Endodermal cell (in vitro differentiated cells): ENCODE data around the gene SHTN1. TPM values are rescaled to one million over a fixed set of nuclear protein-coding genes. Genes with fewer than 3 reads are reported as not detected.

Source experiments
- DNase-seq: peaks from one replicate; pipeline ENCODE4 v3.0.0-alpha.2; 2017
- H3K27ac ChIP-seq: 2 replicates; pipeline ENCODE4 v1.5.1; 2013; ENCODE audit warnings: mild to moderate bottlenecking, low read depth, low read length, moderate library complexity
- H3K27me3 ChIP-seq: 2 replicates; pipeline ENCODE4 v1.6.1; 2013; ENCODE audit warnings: mild to moderate bottlenecking, low read length, moderate library complexity; ENCODE audit not compliant: insufficient read depth, control insufficient read depth, poor library complexity, severe bottlenecking
- H3K36me3 ChIP-seq: 2 replicates; pipeline ENCODE4 v1.7.0; 2013; ENCODE audit warnings: mild to moderate bottlenecking, low read length, moderate library complexity; ENCODE audit not compliant: control insufficient read depth, insufficient read depth
- H3K4me1 ChIP-seq: one replicate; pipeline ENCODE4 v1.7.0; 2013; ENCODE audit warnings: low read length; ENCODE audit not compliant: control insufficient read depth, insufficient read depth
- H3K4me3 ChIP-seq: 2 replicates; pipeline ENCODE4 v1.5.1; 2013; ENCODE audit warnings: mild to moderate bottlenecking, low read length, moderate library complexity
- H3K9ac ChIP-seq: 2 replicates; pipeline ENCODE4 v1.6.1; 2013; ENCODE audit warnings: mild to moderate bottlenecking, low read length, moderate library complexity; ENCODE audit not compliant: poor library complexity, severe bottlenecking; ENCODE audit errors: extremely low read depth
- H3K9me3 ChIP-seq: 2 replicates; pipeline ENCODE4 v1.6.1; 2013; ENCODE audit warnings: mild to moderate bottlenecking, low read length, moderate library complexity; ENCODE audit not compliant: control insufficient read depth
- H3K27ac Mint-ChIP-seq: 2 replicates; pipeline ENCODE4 v1.8.0; 2020; ENCODE audit warnings: mixed read lengths
- H3K27me3 Mint-ChIP-seq: 2 replicates; pipeline ENCODE4 v1.8.0; 2021; ENCODE audit warnings: mild to moderate bottlenecking, mixed read lengths; ENCODE audit not compliant: insufficient read depth
- H3K36me3 Mint-ChIP-seq: 2 replicates; pipeline ENCODE4 v1.8.0; 2020; ENCODE audit warnings: low read depth, mixed read lengths
- H3K4me1 Mint-ChIP-seq: 2 replicates; pipeline ENCODE4 v1.8.0; 2020; ENCODE audit warnings: mixed read lengths
- H3K4me3 Mint-ChIP-seq: 2 replicates; pipeline ENCODE4 v1.8.0; 2020; ENCODE audit warnings: mild to moderate bottlenecking, moderate library complexity, mixed read lengths
- H3K9me3 Mint-ChIP-seq: 2 replicates; pipeline ENCODE4 v1.8.0; 2020; ENCODE audit warnings: mild to moderate bottlenecking, mixed read lengths
- CTCF ChIP-seq: fragments of 200-600 bp; sonication (generic); conservative IDR thresholded peaks from 2 replicates; pipeline ENCODE4 v1.5.0; 2021; ENCODE audit warnings: antibody characterized with exemption, mild to moderate bottlenecking
- WGBS, 2 experiments: methylation state at CpG; one replicate each; pipeline versions ENCODE4 v1.1.5 to v1.1.7; 2013; ENCODE audit warnings: missing lambda C conversion rate in 2 of 2, mixed read lengths in 1 of 2; ENCODE audit not compliant: insufficient coverage in 1 of 2, insufficient read length in 1 of 2; 5-methylcytosine and 5-hydroxymethylcytosine counted together
- total RNA-seq, 2 donors: library from RNA; stranded (reverse); fragmentation: NEBNext Ultra II Directional in 1 of 2; extraction: Animal tissue kit (Norgen Biotek cat#: 25700) in 1 of 2; gene quantifications; 2 replicates in 1 of 2; 3 replicates in 1 of 2; pipeline ENCODE4 v1.2.1, GENCODE V29; 2021

SHTN1 gene
- total RNA-seq, 2 donors from 2014 or later = 39.4 to 59.5 TPM

DNA sequence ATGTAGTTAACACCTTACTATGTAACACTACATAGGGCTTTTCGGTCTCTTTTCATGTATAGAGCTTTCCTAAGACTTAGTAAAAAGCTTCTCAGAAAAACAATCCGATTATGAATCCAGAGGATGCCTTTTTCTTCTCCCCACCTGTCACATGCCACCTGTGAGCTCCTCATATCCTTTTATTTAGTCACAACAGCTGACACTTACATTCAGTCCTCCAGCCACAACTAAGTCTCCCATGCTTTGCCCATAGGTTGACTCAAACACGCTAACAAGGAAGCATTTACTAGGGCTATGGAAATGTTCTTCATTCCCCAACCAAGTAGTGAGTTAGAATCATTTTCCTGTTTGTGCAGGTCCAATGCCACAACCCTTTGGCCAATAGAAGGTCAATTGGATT is 147.8 kb downstream of the SHTN1 start:
- TF ChIP-seq CTCF = no peak

DNA sequence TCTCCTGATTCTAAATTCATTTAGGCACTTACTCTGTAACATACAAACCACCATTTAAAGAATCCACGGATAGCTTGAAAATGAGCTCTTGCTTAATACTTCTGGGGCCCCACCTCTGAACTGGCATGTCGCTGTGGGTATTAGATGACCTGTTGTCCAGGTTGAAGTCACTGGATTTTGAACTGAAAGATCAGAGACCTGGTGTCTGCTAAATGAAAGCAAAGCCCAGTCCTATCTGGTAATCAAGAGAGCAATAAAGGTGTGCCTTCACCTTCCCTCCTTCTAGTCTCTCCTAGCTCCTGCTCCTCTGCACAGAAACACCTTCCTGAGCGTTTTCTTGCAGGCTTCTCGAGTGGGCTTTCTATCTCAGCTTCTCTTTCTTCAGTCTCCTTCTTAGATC is 151.3 kb downstream of the SHTN1 start:
- TF ChIP-seq CTCF = no peak
- peaks cover 14% of the 10 kb centered on the region for H3K9me3 Mint-ChIP-seq
- peaks cover 8% of the 10 kb centered on the region for H3K27me3 Mint-ChIP-seq
- H3K36me3 Mint-ChIP-seq = peaks cover 4% of the 10 kb centered on the region
- Histone ChIP-seq H3K4me3 (no peak overlapping the region), H3K27me3 (no peaks in the 10 kb centered on the region), H3K9ac (no peak overlapping the region), H3K4me1 (peaks cover 4% of the 10 kb centered on the region), H3K36me3 (no peaks in the 10 kb centered on the region), H3K27ac (no peak overlapping the region), H3K9me3 (peaks cover 9% of the 10 kb centered on the region)
- DNase-seq = no peak
- H3K4me3 Mint-ChIP-seq = no peak overlapping the region
- H3K27ac Mint-ChIP-seq = no peak overlapping the region
- WGBS, 2 experiments = 82 to 96% methylated on average over 4 of the region's 4 CpGs
- peaks cover 15% of the 10 kb centered on the region for H3K4me1 Mint-ChIP-seq

More for the DNA sequence above, 147.8 kb downstream of the SHTN1 start:
- Histone ChIP-seq H3K9me3 (peaks cover 13% of the 10 kb centered on the region), H3K9ac (no peak overlapping the region), H3K4me3 (no peak overlapping the region), H3K36me3 (no peaks in the 10 kb centered on the region), H3K27me3 (no peaks in the 10 kb centered on the region), H3K27ac (no peak overlapping the region), H3K4me1 (no peaks in the 10 kb centered on the region)
- WGBS, 2 experiments = 94 to 100% methylated on average over 2 to 3 of the region's 3 CpGs
- Mint-ChIP-seq H3K4me1 (peaks cover 5% of the 10 kb centered on the region), H3K27ac (no peak overlapping the region), H3K9me3 (peaks cover 14% of the 10 kb centered on the region), H3K4me3 (no peak overlapping the region), H3K36me3 (peaks cover 4% of the 10 kb centered on the region), H3K27me3 (no peaks in the 10 kb centered on the region)
- DNase-seq = no peak

GRCh38 chr10:116853287-116853686 is 151.7 kb downstream of the SHTN1 start:
- H3K9ac ChIP-seq = no peak overlapping the region
- WGBS, 2 experiments = 96 to 100% methylated on average over 2 of the region's 4 CpGs
- Mint-ChIP-seq H3K27me3 (peaks cover 8% of the 10 kb centered on the region), H3K9me3 (peaks cover 14% of the 10 kb centered on the region), H3K27ac (no peak overlapping the region), H3K36me3 (peaks cover 4% of the 10 kb centered on the region), H3K4me1 (peaks cover 19% of the 10 kb centered on the region), H3K4me3 (no peak overlapping the region)
- H3K36me3 ChIP-seq = no peaks in the 10 kb centered on the region
- no peak for TF ChIP-seq CTCF
- DNase-seq = no peak
- peaks cover 4% of the 10 kb centered on the region for H3K4me1 ChIP-seq
- peaks cover 7% of the 10 kb centered on the region for H3K9me3 ChIP-seq
- no peak overlapping the region for H3K4me3 ChIP-seq
- H3K27ac ChIP-seq = no peak overlapping the region
- no peaks in the 10 kb centered on the region for H3K27me3 ChIP-seq
